COLO668 (cell line): ENCODE measurements around the gene EPHA10.
"Not testable (repeated sequence)": the region's sequence is repeated elsewhere in the genome, so short reads cannot be mapped to it uniquely, and the experiment has no call there.

Experiments used
- DNase-seq: peaks from one replicate; lab custom pipeline; 2025; ENCODE audit not compliant: unreplicated experiment; lab: John Stamatoyannopoulos, UW

Gene EPHA10

DNA sequence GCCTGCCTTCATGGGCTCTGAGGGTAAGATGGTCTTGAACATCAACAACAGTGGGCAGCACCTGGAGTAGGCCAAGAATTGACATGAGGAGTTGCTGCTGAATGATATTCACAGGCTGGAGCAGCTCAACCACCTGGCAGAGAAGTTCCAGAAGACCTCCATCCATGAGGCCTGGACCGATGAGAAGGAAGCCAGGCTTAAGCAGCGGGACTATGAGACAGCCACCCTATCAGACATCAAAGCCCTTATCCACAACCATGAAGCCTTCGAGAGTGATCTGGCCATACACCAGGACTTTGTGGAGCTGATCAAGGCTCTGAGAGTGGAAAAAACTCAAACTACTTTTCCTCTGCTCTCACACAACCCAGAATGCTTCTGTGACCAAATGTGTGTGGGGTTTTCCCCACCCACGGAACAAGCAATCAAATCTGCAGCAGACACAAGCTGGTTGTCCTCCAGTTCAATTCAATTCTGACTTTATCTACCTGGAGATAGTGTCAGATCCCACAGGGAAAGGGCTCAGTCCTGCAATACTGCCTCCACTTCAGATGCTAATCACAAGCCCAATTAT is 12.1 kb upstream of the EPHA10 start:
- no peak for DNase-seq

DNA sequence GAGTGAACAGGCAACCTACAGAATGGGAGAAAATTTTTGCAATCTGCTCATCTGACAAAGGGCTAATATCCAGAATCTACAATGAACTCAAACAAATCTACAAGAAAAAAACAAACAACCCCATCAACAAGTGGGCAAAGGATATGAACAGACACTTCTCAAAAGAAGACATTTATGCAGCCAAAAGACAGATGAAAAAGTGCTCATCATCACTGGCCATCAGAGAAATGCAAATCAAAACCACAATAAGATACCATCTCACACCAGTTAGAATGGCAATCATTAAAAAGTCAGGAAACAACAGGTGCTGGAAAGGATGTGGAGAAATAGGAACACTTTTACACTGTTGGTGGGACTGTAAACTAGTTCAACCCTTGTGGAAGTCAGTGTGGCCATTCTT is 6.5 kb upstream of the EPHA10 start:
- not testable (repeated sequence) for DNase-seq

DNA sequence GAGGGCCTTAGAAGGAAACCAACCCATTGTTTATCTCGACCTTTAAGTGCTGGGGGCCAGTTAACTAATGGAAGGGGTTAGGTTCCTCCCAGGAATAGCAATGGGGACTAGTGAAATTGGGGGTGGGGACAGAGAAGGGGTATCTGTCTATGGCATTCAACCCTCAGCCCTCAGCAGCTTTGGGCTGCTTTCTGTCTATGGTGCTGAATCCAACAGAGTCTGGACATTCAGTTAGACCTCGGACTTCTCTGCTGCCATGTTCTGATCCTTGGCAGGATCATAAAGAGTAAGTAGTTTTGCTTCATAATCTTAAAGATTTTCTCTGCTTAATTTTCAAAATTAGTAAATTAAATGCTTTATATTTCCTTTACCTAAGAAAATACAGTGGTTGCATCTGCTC is 2.6 kb upstream of the EPHA10 start:
- no peak for DNase-seq

DNA sequence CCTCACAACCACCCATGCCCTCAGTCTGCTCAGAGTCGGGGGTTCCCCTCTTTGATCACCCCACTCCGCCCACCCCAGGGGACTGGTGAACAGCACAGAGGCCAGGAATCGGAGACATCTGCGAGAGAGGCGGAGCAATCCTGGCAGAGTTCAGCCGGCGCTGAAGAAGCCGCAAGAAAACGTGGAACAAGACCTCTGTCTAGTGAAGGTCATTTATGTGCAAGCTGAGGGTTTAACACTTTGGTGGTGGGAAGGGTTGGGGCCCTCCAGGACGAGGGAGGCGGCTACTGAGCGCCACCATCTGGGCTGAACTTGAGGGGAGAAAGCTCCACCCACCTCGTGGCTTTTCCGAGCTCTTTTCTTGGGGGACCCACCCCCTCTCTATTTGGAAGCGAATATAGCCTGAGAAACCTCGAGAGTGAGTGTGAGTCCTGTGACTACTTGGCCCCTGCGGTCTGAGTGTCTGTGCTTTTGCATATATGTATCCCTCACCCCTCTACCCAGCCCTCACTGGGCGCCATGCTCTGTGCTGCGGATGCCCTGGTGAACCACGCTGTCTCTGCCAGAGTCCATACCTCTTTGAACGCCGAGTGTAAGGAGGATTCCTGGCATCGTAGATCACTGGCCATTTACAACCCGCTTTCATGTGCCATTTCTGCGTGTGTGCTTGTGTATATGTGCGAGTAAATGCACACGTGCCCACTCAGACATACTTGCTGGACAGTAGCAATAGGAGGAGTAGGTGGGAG is 1.2 kb upstream of the EPHA10 start:
- DNase-seq, result peak; percentile 30

DNA sequence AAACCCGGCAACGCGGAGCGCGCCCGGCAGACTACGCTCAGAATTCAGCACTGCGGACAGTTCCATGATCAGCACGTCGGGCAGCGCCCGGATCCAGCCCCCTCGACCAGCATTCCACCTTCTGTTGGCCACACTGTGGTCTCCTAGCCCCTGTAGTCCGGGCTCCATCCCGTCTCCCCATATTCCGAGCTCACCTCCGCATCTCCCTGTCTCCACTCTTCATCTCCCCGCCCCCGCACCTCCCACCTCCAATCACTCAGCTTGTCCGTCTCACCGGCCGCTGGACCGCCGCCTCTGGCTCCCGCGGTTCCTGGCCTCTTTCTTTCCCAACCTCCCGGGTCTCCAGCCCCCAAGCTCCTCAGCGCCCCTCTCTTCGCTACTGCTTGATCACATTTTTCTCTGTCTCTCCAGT is 500 bp downstream of the EPHA10 start:
- no peak for DNase-seq

DNA sequence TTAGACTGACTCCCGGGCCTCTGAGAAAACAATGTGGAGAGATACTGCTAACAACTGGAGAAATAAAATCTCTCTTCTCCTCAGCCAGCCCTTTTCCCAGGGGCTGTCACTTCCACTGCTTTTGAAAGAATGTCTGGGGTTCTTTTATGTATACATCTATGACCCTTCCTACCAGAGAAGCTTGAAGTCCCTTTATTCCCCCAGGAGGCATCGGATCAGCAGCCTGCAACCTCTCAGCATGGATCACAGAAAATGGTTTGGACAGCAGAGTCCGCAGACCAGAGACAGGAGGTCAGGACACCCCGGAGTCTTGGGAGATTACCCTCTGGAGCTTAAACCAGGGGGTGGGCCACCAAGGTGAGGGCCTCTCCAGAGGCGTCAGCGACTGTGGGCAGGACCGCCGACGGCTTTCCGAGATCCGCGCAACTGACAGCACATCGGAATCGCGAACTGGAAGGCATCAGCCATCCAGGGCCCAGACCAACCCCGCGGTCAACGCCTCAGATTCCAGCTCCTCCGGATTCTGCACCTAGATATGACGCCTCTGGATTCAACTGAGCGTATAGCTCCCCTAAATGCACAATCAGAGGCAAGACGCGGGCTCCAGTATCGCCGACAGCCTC is 1.0 kb downstream of the EPHA10 start:
- no peak for DNase-seq

DNA sequence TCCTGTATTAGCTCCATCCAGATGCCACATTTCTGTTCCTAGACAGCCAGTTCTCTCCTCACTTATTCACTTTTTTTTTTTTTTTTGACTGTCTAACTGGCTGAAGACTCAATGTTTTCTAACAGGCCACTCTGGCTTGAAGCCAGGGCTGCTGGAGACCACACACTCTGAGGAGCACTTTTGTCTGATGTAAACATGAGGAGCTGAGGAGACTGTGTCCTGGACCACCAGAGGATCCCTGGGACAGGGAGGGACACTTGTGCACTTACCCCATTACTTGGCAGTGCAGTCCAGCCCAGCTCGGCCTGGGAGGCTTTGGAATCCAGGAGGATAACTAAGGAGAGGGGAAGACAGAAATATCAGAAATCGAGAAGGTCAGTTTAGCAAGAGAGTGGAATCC is 2.4 kb downstream of the EPHA10 start:
- no peak for DNase-seq

DNA sequence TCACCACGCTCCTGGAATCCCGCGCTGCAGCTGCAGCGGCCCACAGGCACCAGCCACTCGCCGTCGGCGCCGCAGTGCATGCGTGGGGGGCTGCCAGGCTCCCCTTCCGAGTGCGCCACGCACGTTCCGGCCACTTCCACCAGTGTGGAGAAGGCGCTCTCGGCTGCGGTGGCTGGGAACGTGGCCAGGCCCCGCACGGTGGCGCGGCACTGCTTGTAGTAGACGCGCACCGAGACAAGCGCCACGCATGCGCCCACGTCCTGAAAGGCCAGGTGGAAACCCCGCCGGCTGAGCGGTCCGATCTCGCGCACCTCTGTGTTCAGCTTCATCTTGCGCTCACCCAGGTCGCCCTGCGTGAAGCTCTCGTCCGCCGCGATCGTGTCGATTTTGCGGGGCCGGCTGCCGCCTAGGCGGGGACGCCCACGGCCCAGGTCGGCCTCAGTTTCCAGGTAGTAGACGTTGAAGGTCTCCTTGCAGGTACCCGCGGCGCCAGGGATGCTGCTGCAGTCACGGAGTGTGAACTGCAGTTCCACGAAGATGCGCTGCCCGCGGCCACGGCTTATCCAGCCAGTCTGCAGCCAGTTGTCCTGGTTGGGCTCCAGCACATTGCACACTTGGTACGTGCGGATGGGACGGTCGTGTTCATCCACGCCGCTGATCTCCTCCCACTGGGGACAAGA is 3.4 kb downstream of the EPHA10 start:
- DNase-seq, result no peak

DNA sequence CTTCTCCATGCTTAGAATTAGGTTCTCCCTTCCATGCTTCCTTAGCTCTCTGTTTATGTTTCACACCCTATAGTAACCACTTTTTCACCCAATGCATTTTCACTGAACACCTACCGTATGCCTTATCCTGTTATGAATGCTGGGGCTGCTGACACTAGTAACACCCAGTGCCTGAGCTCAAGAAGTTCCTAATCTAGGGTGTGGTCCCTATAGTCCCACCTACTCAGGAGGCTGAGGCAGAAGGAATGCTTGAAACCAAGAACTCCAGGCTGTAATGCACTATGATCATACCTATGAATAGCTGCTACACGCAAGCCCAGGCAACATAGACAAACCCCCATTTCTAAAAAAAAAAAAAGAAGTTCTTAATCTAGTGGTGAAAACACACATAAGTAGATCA is 5.5 kb downstream of the EPHA10 start:
- no peak for DNase-seq

DNA sequence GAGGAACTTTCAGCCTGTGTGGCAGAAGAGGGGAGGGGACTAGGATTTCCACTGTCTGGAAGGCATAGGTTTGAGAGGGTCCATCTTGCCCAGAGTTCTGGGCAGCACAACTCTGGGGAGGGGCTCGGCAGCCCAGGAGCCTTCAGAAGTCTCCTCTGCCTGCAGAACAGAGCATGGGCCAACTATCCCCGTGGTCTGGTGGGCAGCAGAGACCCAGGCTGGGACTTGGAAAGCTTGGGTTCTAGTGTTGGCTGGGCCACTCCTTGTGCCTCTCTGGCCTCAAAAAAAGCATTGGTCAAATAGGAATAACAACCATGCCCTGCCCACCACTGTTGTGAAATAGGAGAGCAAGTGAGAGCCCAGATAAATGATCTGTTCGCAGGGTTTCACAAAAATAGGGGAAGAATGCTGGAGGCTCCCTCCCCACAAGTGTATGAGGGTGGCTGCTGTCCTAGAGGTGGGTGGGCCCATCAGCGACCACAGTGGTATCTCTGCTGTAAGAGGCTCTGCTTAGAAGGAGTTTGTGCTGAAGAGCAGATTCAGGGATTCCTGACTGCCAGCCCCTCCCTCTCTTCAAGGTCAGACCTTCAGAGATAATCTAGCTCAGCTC is 8.9 kb downstream of the EPHA10 start:
- DNase-seq, result no peak

DNA sequence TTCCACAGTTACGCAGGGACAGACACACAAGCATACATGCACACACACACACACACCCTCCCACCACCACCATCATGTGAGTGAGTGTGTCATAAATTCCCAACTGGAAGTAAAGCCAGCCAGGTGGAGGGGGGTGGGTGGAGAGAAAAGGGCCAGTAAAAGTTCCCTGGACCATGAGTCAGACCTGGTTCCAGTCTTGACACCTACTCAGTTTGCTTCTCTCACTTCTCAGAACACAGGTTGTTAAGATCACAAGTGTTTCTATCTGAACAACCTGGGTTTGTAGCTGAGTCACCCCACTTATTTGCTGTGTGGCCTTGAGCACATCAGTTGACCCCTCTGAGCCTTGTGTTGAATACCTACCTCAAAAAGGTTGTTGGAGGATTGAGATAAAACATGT is 9.6 kb downstream of the EPHA10 start:
- DNase-seq, result no peak

DNA sequence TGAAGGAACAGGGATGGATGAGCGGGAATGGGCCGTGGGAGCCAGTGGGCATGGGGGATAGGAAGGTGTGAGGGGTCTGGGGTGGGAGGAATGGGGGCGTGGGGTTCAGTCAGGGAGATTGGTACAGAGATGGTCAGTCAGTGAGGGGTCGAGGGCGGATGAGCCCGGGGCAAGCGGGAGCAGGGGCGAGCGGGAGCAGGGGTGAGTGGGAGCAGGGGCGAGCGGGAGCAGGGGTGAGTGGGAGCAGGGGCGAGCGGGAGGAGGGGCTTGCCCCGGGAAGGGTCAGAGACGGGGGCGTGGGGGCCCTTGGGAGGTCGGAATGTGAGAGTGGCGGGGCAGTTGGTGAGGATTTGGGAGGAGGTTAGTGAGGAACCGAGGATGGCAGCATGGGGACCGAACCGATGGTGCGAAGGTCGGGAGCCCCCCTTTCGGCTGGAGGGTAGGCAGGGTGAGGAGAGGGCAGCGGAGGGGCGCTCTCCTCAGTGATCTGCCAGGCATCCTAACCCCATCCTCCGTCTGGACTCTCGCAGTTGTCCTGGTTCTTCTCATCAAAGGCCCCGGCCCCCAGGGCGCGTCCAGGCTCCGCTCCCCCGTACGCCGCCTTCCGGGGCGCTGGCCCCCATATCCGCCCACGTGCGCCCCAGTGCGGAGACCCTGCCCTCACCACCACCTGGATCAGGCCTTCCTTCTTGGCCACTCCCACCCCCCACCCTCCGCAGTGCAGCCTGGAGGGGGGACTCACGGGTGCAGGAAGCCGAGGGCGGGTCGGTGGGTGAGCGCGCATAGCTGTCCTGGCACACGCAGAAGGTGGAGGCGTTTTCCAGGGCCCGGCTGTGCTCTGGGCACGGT is 11.2 kb downstream of the EPHA10 start:
- no peak for DNase-seq

DNA sequence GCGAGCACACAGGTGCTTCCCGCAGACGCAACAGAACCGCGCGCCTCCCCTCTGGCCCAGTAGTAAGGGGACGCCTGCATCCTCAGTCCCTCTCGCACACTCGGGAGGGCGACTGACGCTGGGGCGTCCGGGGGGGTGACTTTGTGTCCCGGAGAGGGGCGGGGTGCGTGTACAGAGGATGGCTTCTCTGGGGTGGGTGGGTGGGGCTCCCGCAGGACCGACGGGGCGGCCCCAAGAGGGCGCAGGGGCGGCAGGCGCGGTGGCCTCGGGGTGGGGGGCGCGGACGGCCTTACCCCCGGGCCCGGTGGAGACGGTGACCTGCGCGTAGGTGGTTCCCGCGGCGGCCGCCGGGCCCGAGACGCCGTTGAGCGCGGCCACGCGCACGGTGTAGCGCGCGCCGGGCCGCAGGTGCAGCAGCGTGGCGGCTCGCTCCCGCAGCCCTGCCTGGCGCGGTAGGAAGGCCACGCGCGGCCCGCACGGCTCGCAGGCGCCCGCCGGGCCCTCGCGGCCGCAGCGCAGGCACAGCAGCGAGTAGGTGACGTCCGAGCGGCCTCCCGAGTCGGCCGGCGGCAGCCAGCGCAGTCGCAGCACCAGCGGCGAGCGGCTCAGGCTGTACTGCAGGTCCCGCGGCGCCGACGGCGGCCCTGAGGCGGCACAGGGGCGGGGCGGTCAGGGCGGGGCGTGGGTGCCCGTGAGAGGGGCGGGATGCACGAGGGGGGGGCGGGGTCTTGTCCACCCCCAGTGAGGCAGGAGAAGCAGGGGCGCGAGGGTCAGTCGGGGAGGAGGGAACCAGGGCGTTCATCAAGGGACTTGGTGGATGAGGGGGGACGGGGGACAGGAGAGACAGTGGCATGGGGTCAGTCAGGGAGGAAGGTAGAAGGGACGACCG is 12.1 kb downstream of the EPHA10 start:
- peak; percentile 93 for DNase-seq

DNA sequence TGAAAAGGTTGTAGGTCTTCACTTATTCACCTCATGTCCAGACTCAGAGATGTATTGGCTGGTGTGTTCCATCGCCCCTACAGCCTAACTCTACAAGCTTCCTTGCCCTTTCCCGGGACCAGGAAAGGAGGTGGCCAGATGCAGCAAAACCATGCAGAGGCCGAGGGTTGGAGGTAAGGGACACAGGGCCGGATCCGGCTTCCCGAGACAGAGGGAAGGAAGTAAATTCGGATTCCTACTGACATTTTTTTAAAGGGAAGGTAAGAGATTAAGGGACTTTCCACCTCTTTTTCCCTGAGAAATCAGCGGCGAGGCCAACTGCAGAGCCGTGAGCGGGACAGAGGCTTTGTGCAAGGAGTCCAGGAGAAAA is 12.7 kb downstream of the EPHA10 start:
- no peak for DNase-seq

DNA sequence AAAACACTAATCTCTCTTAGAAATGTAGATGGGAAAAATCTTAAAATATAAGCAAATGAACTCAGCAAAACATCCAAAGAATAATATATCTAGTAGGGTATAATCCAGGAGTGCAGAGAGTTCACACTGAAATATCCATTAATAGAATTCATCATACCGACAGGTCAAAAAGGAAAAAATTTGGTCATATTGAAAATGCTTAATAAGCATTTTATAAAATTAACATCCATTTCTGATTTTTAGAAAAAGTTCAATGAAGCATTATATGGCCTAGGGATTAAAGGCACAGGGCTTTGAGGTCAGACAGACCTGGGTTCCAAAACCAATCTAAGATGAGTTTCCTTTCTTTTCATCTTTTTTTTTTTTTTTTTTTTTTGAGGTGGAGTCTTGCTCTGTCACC is 16.4 kb downstream of the EPHA10 start:
- DNase-seq, result no peak

DNA sequence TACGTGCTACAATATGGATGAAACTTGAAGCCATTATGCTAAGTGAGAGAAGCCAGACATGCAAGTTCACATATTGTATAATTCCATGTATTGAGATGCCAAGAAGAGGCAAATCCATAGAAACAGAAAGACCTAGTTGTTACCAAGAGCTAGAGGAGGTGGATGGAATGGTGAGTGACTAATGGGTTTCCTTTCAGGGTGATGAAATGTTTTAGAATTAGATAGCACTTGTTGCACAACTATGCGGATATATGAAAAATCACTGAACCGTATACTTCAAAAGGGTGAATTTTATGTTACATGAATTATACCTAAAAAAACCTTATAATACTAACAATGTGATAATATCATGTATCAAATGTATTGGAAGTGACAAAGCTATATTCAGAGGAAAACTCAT is 18.1 kb downstream of the EPHA10 start:
- no peak for DNase-seq

DNA sequence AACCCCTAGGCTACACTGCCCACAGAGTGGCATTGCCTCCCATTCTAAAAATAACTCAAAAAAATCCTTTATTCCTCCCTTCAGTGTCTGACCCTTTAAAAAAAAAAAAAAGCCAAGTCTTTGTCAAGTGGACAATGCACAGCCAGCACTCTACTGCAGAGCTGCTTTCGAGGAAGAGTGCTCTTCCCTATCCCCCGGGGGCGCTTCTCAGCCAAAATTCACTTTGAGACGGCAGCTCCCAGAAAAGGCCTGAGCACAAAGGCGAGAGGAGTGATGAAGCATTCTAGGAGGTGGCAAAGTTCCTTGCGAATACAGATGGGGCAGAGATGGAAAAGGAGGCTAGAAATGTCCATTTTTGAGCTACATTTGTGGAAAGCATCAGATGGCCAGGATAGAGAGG is 23.3 kb downstream of the EPHA10 start:
- no peak for DNase-seq

DNA sequence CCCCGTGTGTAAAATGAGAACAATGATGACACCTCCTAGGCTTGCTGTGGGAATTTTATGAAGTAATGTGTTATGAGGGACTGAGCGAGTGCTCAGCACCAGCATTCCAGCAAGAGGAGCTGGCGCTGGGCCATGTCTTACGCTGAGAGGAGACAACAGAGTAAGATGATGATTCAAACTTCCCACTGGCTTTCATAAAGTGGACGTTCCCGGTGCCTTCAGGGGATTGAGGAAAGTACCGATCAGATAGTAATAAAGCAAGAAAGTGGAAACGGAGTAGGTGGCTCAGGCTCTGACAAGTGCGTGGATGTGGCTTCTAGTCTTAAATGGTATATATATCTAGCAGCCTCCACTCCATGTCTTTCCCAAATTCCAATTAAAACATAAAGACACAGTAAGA is 23.8 kb downstream of the EPHA10 start:
- no peak for DNase-seq

DNA sequence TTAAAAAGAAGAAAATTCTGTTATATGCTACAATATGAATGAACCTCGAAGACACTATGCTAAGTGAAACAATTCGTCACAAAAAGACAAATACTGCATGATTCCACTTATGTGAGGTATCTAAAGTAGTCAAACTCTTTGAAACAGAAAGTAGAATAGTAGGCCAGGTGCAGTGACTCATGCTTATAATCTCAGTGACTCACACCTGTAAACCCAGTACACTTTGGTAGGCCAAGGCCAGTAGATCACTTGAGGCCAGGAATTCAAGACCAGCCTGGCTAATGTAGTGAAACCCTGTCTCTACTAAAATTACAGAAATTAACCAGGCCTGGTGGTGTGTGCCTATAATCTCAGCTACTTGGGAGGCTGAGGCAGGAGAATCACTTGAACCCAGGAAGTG is 25.7 kb downstream of the EPHA10 start:
- no peak for DNase-seq

DNA sequence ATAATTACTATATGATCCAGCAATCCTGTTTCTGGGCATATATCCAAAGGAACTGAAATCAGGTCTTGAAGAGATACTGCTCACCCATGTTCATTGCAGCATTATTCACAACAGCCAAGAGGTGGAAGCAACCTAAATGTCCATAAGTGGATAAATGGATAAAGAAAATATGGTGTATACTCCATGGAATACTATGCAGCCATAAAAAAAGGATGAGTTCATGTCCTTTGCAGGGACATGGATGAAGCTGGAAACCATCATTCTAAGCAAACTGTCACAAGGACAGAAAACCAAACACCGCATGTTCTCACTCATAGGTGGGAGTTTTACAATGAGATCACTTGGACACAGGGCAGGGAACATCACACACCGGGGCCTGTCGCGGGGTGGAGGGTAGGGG is 26.3 kb downstream of the EPHA10 start:
- not testable (repeated sequence) for DNase-seq
